ENCODE measurements around the gene SMCHD1.

DNA sequence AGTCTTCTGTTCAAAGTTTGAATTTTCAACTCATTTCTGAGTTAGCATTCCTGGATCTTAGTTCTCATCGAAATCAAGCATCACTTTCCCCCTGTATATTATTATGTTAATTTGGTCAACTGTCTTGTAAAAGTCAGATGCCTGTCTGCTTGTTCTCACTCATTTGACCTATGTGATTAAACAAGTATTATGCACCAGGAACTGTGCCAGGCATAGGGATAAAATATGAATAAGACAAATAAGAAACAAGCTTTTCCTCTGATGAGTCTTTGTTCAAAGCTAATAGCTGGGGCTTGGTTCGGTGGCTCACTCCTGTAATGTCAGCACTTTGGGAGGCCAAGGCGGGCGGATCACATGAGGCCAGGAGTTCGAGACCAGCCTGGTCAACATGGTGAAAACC is 171.5 kb downstream of the SMCHD1 start:
- TF ChIP-seq, protein P1, sequence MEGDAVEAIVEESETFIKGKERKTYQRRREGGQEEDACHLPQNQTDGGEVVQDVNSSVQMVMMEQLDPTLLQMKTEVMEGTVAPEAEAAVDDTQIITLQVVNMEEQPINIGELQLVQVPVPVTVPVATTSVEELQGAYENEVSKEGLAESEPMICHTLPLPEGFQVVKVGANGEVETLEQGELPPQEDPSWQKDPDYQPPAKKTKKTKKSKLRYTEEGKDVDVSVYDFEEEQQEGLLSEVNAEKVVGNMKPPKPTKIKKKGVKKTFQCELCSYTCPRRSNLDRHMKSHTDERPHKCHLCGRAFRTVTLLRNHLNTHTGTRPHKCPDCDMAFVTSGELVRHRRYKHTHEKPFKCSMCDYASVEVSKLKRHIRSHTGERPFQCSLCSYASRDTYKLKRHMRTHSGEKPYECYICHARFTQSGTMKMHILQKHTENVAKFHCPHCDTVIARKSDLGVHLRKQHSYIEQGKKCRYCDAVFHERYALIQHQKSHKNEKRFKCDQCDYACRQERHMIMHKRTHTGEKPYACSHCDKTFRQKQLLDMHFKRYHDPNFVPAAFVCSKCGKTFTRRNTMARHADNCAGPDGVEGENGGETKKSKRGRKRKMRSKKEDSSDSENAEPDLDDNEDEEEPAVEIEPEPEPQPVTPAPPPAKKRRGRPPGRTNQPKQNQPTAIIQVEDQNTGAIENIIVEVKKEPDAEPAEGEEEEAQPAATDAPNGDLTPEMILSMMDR (IDR thresholded peaks at IDR 0.05) = no peak
- no peak for TF ChIP-seq EZH2 (IDR thresholded peaks at IDR 0.05; ENCODE audit: borderline replicate concordance, insufficient read depth, low read depth, low read length, poor library complexity, severe bottlenecking)
